ENCODE measurements around the gene TTC16.

The TTC16 gene

GRCh38 chr9:127698386-127698785, 17.5 kb upstream of the TTC16 start:
- no peak for DNase-seq (ENCODE audit: low spot score)

DNA sequence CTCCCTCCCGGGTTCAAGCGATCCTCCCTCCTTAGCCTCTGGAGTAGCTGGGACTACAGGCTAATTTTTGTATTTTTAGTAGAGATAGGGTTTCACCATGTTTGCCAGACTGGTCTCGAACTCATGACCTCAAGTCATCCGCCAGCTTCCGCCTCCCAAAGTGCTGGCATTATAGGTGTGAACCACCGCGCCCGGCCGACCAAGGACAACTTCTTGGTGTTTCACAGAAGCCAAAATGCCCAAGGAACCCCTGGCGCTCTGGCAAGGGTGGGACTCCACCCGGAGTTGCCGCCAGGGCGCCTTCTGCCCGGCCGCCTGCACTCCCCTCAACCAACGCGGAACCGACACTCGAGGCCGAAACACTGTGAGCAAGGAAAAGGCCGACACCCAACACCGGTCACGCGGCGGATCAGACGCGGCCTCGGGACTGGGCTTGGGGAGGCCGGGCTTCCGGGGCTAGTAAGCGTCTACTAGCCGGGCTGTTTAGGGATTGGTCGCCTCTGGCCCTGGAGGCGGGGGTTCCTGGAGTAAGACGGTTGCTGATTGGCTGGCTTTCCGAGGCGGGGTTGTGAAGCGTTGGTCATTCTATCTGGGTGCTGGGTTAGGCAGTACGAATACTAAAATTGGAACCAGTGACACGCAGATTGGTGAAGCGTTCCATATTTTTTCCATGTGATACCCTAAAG, 16.8 kb upstream of the TTC16 start:
- peak; percentile 62 for DNase-seq (ENCODE audit: low spot score)

- no peak for DNase-seq (ENCODE audit: low spot score)
Observed at GRCh38 chr9:127700140-127700539, 15.7 kb upstream of the TTC16 start.

- peak; percentile 56 for DNase-seq (ENCODE audit: low spot score)
Observed at GRCh38 chr9:127700594-127701255, 15.2 kb upstream of the TTC16 start.

DNA sequence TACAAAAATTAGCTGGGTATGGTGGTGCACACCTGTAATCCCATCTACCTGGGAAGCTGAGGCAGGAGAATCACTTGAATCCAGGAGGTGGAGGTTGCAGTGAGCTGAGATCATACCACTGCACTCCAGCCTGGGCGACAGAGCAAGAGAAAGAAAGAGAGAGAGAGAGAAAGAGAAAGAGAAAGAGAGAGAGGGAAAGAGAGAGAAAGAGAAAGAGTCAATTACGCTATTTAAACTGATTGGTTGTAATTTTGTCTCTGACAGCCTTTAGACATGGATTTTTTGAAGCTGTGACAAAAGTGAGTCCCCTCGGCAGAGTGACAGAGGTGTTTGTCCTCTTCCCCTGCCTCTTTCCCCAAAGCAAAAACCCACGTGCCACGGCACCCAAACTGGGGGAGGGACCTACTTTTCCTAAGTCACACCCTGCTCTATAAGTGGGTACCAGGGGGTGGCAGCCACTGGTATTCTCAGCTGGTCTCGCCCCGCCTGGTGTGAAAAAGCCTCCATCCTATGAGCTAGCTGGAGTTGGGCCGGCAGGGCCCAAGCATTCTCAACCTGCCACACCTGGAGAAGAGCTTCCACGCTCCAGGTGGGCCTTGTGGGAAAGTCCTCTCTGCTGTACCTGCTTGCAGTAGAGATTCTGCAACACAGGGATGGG, 12.5 kb upstream of the TTC16 start:
- no peak for DNase-seq (ENCODE audit: low spot score)

DNA sequence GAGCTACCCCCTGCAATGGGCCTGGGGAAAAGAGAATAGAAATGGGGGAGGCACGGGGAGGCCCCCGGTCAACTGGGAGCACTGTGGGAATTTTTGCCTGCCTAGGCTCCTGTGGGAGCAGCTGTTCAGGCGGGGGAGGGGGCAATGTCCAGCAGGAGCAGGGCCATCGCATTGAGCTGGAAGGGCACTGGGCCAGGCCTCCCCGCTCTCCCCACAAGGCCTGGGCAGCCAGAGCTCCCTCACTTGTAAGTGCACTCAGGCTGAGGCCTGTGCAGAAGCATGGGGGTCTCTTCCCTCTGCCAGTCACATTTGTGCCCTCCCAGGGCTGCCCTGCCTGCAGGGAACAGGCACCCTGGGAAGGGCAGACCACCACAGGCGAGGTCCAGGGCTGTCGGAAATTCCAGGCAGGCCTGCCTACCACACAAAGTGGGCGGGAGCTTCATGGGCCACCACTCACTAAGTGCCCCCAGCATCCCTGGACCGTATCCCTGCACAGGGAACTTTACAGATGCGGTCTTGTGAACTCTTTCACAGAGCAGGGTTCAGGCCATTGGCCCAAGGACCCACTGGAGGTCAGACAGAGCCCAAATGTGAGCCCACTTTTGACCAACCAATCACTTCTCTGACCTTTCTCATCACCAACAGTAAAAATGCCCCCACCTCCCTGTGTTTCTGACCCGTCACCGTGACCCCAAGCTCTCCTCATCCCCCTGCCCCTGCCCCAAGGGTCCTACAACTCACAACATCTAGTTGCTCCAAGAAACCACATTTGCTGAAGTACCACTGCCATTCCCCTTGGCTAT, 10.1 kb upstream of the TTC16 start:
- DNase-seq (ENCODE audit: low spot score), result no peak

DNA sequence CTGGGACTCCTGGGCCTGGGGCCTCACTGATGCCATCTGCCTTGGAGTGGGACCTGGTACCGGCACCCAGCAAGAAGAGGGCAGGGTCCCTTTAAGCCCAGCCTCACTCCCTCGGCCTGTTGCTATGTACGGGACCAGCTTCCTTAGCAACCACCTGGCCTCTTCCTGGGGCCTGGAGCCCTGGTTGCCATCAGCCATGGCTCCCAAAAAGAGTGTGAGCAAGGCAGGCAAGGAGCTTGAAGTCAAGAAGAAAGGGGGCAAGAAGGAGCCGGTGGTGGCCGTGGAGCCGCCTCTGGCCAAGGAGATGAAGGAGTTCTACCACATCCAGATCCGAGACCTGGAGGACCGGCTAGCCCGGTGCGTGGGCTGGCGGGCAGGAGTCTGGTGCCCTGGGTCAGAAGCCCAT, 9.0 kb upstream of the TTC16 start, which contains the start of gene CFAP157:
TSS of gene CFAP157 (plus strand) at position 153 of the 406 bp plus-strand sequence. CDS start at position 197, 44 bp downstream.
- DNase-seq (ENCODE audit: low spot score), result no peak

DNA sequence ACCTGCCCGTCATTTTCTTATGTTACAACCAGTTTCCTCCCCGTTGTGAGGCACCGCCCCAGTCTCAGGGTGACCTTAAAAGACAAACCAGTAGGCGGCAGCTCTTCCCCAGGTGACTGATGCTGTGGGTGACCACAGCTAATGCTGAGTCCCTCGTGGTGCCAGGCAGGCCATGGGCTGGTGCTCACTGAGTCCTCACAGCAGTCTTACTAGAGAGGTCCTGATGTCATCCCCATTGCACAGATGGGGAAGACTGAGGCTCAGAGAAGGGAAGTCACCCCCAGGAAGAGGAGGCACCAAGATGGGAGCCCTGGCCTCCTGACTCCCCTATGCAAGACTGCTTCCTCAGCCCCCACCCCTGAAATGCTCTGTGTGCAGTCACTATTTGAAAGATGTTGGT, 8.1 kb upstream of the TTC16 start:
- DNase-seq (ENCODE audit: low spot score), result no peak

GRCh38 chr9:127708952-127709587, 6.8 kb upstream of the TTC16 start:
- no peak for DNase-seq (ENCODE audit: low spot score)

DNA sequence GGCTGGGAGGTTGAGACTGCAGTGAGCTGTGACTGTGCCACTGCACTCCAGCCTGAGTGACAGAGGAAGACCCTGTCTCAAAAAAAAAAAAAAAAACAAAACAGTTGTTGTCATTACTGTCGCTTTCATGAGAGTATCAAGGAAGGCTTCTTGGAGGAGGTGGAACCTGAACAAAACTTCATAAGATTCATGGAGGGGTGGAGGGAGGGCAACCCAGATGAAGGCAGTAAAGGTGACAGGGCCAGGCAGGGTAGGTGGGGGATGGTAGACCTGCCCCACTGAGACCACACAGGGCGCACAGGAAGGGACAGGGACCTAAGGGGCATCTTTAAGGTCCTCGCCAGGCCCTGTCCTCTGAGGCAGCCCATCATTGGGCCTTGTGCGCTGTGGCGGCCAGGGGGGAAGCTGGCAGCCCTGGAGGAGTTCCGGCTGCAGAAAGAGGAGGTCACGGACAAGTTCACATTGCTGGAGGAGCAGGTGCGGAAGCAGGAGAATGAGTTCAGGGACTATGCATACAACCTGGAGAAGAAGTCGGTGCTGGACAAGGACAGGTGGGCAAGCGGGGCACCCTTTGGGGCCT, 5.6 kb upstream of the TTC16 start:
- DNase-seq (ENCODE audit: low spot score), result no peak

DNA sequence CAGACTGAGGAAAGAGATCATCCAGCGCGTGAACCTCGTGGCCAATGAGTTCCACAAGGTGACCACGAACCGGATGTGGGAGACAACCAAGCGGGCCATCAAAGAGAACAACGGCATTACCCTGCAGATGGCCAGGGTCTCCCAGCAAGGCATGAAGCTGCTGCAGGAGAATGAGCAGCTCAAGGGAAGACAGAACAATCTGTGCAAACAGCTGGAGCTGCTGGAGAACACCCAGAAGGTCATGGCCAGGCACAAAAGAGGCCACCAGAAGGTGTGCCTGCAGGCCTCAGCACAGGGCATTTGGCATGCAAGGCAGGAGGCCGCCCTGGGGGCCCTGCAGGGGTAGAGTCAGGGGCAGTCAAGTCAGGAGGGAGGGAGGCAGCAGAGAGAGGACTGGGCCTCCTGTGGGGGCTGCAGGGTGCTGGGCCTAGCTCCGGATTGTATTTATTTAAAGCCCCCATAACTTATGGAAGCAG, 4.6 kb upstream of the TTC16 start:
- DNase-seq (ENCODE audit: low spot score), result no peak

GRCh38 chr9:127711831-127712274, 4.0 kb upstream of the TTC16 start:
- no peak for DNase-seq (ENCODE audit: low spot score)

DNA sequence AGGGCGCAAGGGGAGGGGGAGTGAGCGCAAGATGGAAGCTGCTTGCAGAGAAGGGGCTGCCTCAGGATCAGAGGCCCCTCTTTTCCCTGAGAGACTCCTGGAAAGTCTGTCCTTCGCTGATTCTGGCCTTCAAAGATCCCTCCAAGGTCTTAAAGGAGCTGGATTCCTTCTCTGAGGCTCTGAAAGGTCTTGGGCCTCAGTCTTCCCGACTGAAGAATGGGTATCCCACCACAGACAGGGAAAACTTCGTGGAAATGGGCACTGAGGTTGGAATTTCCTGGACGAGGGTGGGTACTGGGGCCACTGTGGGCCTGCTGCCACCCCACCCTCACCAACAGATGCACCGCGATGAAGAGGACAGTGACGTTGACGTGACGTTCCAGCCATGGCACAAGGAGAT, 3.5 kb upstream of the TTC16 start:
- no peak for DNase-seq (ENCODE audit: low spot score)

- no peak for DNase-seq (ENCODE audit: low spot score)
Observed at GRCh38 chr9:127712867-127713266, 3.0 kb upstream of the TTC16 start.

DNA sequence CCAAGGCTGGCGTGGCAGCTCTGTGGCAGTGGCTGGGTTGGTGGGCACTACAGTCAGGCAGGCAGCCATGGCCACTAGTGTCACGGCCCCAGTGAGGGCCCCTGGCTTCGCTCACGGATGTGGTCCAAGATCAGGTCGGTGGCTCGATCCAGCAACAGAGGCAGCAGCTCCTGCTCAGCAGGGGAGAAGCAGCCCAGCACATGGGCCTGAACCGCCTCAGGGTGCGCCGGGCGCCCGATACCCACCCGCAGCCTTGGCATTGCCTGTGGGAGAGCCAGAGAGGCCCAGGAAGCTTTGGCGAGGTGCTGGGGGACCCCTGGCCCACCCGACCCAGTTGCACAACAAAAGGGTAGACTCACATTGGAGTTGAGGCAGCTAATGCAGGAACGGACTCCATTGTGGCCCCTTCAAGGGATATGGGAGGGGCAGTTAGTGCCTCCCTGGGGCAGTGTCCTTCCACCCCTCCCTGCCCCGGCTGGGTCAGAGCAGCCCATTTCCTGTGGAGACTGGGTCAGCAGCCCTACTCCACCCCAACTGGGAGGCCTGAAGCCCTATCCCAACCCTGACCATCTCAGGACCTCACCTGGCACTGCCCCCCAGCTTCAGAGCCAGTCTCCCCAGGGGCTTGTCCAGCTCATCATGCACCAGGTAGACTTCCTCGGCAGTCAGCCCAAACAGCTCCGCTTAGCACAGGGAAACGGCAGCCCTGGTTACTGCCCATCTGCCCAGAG, 1.7 kb upstream of the TTC16 start:
- no peak for DNase-seq (ENCODE audit: low spot score)

DNA sequence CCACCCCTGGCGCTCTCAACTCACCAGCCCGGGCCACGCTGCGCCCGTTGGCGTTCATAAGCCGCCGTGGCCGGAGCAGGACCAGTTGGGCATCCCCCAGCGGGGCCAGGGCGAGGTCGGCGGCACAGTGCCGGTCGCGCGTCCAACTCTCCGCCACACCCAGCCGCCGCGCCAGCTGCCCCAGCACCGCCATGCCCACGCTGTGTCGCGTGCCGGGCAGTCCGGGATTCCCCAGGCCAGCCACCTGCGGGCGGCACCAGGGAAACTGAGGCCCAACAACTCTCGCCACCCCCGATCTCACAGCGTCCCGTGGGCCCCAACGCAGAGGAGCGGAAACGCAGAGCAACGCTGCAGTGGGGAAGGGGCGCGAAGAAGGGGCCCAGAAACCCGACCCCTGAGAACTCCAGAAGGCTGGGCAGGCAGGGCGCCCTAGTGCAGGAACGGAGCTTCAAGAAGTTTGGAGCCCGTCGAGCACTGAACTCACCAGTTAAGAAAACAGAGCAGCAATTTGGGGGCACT, 869 bp upstream of the TTC16 start:
- DNase-seq (ENCODE audit: low spot score), result no peak

DNA sequence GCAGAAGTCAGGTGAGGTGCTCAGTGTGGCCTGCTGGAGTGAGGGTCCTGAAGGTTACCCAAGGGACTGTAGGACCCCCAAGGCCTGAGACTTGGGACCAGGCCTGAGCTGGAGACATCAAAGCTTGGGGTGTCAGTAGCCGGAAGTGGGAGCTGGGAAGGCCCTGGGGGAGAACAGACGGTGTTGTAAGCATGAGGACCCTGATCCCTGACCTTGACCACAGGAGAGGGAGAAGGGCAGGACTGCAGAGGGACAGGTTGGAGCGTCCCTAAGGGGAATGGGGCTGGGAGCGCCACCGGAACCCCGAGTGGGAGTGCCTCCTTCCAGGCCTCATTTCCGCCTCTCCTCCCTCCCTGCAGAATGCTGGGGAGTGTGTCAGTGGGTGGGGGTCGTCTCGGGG, 533 bp downstream of the TTC16 start:
- DNase-seq (ENCODE audit: low spot score), result no peak

GRCh38 chr9:127717766-127718165, 1.9 kb downstream of the TTC16 start:
- no peak for DNase-seq (ENCODE audit: low spot score)

DNA sequence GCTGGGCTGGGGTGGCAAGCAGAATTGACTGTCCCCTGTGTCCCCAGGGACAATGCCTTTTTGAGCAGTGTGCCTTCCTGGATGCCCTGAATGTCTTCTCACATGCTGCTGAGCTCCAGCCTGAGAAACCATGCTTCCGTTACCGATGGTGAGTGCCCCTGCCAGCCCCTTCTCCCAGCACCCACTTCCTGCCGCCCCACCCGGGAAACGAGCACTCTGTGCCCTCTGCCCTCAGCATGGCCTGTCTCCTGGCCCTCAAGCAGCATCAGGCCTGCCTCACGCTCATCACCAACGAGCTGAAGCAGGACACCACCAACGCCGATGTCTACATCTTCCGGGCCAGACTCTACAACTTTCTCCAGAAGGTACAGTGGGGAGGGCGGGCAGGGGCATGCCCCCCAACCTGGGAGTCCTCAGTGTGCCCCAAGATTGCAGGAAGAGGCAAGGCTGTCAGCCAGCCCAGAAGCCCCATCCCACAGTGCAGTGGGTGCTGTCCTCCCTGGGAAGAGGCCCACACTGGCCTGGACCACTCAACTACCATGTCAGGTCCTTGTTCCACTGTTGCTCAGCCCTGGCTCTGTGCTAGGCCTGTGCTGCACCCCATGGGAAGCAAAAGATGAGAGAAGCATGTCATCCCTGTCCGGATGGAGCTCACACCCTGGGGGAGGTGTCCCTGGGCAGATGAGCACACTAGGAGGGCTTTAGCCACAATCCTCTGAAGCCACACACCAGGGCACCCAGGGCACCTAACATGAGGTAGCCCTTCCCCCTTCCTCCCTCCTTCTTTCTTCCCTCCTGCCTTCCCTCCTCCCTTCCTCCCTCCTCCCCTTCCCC, 4.4 kb downstream of the TTC16 start:
- no peak for DNase-seq (ENCODE audit: low spot score)

All from SK-N-DZ (cell line).